Colon (tissue), 2 donors: ENCODE results near the gene ERI3.

Source experiments
- FAIRE-seq: peaks from 2 replicates; lab custom pipeline; 2012; peaks lifted over from hg19 to GRCh38; lab: Jason Lieb, UNC
- donor health status: control.
- donor health status: control.

ERI3 gene

DNA sequence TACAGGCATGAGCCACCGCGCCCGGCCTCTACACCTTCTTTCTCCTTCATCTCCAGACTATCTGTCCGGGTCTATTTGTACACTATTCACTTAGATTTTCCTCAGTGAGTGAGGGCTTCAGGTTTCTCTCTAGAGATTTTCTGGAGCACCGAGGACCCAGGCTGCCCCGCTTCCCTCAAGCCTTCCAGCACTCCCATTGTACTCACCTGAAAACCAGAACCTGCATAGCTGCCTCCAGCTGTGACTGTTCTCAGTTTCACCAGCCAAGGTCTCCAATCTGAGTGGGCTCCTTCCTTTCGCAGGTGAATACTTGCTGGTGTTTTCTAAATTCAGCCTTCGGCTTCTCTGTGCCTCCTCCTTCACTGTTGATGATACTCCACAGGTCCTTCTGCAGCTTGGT is 154.7 kb downstream of the ERI3 start:
- no peak for FAIRE-seq

DNA sequence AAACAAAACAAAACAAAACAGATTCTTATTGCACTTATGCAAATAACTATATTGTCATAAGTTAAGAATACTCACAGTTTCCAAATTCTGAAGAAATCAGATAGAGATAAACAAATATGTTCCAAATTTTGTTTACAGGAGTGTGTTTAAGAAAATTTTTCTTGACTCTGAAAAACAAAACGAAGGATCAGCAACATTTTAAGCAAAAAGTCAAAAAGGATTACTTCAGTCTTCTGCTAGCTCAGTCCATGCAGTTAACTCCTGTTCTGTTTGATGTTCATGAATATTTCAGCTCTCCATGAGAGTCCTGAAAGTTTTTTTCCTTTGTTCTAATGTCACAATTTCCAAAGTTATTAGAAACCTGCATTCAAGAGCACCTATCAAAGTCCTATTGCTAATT is 180.4 kb downstream of the ERI3 start:
- no peak for FAIRE-seq
